GM18907 (cell line): ENCODE measurements around the gene GABRG3.

Source experiments
- ATAC-seq: cut with Tn5 transposase; IDR thresholded peaks from one replicate; pipeline ENCODE4 v1.9.1; 2021; ENCODE audit warnings: mild to moderate bottlenecking, moderate library complexity; ENCODE audit not compliant: unreplicated experiment

The GABRG3 gene

DNA sequence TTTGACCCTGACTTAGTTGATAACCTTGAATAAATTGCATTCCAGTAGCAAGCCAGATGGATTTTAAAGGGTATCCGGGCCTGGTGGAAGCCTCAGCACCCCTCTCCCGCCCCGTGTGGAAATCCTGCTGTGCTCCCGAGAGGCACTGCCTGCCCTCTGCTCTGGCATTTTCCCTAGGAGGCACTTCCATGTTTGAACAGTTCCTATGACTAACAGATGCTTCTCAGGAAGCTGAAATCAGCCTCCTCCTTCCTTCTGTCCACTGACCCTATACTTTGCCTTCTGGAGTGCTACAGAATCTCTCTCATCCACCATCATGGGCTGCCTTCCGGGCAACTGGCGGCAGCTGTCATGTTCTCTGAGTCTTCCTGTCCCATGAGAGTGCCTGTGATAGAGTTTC is 90.8 kb downstream of the GABRG3 start:
- no peak for ATAC-seq

DNA sequence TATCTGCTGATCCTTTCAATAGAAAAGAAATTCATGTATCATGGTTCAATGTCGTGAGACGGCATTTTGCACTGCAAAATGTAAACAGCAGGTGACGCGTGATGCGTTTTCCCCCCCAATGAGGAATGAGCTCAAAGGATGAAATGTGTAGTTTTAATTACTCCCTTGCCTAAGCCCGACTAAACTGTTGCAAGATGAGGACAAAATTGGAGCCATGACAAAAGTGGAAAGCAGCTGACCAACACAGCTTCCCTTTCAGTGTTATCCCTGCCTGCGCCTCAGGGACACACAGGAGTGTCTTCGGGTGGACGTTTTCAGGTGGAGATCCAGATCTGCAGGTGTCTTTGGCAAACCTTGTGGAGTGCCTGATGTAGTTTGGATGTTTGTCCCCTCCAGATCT is 92.0 kb downstream of the GABRG3 start:
- no peak for ATAC-seq

DNA sequence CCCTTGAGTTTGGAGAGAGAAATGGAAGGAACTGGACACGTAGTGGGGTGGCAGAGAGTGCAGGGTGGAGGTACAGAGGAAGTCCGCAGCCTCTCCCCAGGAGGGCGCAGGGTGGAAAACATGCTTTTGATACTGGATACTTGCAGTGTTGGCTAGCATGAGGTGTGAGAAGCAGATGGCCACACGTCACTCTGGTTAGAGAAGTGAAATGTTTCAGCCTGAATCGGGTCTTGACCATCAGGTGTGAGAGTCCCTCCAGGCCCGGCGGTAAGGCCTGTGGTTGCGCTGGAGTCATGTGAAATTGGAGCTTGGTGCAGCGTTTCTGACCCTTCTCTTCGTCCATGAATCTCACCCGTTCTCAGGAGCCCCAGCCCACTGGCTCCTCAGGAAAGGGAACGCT is 93.1 kb downstream of the GABRG3 start:
- no peak for ATAC-seq

DNA sequence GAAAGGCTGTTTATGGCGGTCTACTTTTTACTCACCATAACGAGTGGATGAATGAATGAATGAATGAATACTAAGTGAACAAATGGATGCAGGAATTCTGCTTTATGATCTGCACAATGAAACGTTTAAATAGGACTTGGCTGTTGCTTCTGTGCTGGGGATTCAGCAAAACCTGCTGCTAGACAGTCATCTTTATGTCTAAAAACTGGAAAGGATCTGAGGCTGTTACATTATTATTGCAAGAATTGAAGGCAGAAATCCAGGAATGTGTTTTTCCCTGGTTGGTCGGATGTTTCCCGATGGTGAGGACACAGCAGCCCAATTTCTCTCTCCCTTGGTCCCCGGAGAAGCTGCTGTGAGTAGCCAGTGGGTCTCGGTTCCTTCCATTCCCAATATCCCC is 94.2 kb downstream of the GABRG3 start:
- ATAC-seq = no peak

DNA sequence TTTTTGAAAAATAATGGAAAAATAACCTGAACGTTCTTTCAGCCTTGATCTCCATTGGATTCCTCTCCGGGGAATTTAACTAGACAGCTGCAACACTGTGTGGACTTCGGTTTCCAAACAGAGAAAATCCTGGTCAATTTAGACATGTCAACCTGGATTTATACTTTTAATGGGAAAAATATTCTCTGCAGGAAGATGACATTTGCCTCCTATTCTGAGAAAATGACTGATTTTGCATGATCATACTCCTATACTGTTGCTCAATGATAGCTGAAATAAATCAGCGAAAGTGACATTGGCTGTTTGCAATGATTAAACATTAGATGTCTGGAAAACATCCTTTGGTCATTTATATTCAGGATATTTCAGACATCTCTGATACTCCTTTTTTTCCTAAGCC is 94.8 kb downstream of the GABRG3 start:
- ATAC-seq = no peak

DNA sequence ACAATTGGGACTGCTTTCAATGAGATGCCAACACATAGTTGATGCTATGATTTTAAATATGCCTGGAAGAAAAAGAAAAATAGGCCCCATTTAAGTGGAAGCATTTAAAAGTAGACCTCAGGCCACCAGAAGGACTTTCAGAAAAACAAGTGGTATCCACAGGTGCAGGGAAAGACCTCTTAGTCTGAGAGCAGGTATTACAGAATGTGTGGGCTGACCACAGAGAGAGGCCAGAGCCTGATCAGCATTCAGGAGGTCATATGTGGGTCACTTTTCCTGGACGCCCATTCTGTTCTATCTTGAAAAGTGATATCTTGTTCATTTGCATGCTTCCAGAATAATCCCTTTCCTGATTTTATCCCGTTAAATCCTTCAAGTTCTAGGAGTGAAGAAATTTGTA is 95.5 kb downstream of the GABRG3 start:
- ATAC-seq = no peak

DNA sequence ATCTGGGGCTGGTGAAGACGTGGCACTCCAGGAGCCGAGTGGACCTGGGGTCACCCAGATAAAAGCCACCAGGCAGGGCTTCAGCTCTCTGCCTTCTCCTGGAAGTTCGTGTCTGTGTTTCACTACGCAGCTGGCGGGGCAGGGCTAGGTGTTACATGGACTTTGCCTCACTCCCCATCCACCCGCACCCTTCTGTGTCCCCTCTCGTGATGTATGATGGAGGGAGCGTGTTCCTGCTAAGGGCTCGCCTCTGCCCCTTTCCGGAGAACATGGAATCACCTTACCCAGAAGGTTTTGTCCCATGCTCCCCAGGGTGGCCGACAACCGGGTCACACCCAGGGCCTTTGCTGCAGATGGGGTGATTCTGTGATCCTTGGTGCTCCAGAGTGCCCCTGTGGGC is 96.2 kb downstream of the GABRG3 start:
- no peak for ATAC-seq

DNA sequence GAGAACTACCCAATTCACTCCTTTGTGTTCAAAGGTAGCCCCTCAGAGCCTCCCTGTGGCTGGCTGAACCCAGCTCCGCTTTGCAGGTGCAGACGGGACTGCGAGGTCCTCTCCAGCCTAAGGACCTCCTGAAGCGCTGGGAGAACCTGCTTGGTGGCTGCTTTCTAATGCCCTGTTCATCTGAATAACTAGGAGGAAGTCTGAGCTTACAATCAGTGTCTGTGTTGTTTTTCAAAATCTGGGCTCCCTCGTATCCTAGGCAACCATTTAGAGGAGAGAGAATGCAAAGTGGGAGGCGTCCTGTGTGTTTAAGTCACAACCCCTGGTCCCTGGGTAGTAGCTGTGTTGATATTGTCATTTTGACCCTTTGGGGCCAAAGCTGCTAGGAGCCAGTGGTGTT is 99.9 kb downstream of the GABRG3 start:
- ATAC-seq = no peak

DNA sequence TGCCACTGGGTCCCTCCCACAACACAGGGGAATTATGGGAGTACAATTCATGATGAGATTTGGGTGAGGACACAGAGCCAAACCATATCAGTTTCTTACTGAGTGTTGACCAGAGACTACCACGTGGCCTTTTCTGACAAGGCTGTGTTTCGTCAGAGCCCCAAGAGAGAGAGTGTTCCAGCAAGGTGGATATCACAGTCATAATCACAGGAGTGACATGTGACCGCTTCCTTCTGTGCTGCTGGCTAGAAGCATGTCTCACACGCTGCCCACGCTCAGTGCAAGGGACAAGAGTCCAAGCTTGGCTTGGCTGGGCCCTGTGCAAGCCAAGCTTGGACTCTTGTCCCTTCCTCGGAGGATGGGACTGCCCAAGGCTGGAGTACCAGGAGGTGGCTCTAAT is 103.2 kb downstream of the GABRG3 start:
- ATAC-seq = no peak

DNA sequence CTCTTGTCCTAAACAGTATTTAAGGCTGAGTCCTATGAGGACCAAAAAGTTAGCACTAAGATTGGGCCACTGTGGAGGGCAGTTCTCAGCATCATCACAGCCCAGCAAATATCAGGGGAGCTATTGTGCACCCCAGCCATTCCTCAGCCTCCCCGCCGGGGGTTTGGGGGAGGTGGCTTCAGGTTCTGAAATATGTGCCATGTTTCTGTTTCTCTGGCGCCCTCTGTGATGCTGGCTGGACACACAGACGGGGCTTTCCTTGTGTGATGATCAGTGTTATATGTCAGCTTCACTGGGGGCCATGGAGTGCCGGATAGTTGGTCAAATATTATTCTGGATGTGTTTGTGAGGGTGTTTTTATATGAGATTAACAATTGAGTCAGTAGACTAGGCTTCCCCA is 106.8 kb downstream of the GABRG3 start:
- ATAC-seq = no peak

DNA sequence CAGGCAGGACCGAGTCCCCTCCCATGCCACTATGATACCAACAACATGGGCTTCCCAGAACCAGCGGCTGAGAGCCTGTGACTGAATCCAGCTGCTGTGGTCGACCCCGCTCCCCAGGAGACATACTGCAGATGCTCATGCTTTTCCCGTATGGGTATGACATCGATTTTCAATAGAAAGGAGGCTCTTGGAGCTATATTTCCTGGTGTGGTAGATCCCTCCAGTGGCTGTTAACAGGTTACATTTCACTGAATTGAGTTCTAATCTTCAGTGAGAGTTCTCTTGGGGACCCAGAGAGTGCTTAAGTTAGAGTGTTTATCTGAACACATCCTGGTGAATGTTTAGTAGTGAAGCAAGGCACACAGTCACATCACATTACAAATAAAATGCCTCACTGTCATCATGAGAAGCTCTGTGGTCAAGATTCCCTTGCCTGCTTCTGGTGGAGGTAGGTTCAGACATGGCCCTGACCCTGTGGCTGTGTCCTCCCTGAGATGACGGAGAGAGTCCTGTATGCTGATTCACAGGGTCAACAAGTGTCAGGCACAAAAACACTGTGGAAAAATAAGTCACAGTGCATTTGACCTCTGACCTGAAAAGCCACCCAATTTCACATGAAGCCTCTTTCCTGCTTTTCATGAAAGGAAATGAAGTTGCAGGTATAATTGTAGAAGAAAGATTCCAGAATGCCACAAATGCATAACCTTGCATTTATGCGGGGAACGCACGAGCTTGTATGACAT is 110.9 kb downstream of the GABRG3 start:
- ATAC-seq = no peak

DNA sequence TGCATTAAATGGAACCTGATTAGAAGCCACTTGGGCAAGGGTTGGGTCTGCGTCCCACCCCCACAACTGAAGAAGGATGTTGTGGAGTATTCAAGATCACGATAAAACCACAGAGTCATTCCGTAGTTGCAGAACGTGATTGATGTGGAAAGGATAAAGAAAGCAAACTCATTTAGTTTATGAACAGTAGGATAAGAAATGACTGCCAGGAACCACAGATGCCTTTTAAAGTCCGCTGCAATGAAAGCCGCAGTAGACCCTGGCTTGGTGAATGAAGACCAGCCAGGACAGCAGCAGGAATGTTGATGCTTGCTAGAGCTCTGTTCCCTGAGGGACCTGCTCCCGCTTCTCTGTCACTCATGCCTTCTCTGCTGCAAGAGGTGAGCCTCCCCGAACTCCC is 111.5 kb downstream of the GABRG3 start:
- no peak for ATAC-seq

DNA sequence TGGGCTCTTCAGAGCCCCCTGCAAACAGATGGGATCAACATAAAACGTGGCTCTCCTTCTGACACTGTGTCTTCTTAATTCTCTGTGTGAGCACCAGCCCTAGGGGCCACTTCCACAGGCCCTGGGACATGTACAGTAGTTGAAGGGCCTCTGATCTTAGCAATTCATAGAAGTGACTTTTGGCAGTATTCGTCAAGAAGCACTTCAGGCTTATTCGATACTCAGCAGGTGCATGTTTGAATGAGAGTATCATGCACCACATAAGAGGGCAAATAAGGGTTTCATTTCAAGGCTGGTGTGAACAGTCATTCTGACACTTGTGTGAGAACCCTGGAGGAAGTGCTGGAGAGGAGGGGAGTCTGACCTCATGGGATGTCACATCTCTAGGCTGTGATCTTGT is 113.9 kb downstream of the GABRG3 start:
- ATAC-seq = no peak

DNA sequence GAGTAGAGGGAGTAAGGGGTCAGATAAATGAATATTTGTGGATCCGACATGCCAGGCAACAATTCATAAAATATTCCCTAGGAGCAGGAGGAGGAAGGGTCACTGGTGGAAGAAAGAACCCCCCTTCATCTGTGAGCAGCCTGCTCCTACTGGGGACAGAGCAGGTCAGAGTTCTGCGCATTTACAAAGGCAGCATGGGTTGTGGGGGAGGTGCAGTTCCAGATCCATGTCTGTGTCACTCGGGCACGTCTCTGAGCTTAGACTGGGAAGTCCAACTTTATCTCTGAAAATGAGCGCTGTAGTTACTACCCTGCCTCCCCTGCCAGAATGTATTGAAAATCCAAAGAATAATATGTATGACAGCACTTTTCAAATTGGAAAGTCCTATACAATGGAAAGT is 115.2 kb downstream of the GABRG3 start:
- ATAC-seq = no peak

DNA sequence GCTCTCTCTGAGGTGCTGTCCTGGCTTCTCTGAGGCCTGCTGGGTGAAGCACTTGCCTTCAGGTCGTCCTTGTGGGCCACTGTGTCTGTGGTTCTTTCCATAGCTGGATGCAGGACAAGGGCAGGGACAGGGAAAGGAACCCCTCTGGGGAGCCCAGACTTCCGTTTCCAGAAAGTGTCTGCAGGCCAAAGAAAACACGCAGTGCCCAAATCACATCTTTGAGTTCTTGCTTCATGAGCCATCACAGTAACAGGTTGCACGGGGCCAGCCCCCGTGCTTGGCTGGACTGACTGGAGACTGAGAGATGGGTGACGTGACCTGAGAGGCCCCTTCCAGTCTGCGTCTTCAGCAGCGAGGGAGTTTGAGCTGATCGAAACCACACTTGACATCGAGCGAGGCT is 115.8 kb downstream of the GABRG3 start:
- ATAC-seq = no peak

DNA sequence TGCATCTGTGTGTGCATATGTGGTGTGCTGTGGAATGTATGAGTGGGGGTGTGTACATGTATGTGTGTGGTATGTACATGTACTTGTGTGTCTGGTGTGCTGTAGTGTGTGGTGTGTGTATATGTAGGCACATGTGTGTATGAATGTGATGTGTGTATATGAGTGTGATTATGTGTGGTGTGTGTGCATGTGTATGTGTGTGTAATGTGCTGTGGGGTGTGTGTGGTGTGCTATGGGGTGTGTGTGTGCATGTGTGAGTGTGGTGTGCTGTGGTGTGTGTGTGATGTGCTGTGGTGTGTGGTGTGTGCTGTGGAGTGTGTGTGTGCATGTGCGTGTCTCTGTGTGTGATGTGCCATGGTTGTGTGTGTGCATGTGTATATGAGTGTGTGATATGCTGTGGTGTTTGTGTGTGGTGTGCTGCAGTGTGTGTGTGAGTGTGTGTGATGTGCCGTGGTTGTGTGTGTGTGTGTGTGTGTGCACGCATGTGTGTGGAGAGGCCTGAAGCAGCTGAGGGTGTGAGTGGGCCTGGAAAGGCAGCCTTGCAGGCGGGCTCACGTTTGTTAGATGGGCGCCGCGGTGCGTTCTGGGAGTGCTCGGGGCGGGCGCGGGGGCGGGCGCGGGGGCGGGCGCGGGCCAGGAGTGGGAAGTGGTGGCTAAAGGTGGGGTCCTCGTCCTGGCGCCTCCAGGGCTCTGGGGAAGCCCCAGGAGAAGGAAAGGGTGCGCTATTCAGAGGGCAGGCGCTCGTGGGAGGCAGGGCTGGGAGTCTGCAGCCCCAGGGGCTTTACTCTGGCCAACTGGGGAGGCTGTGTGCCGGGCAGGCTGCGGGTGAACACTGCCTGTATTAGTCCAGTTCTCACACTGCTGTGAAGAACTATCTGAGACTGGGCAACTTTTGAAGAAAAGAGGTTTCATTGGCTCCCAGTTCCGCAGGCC is 116.9 kb downstream of the GABRG3 start:
- ATAC-seq = no peak

DNA sequence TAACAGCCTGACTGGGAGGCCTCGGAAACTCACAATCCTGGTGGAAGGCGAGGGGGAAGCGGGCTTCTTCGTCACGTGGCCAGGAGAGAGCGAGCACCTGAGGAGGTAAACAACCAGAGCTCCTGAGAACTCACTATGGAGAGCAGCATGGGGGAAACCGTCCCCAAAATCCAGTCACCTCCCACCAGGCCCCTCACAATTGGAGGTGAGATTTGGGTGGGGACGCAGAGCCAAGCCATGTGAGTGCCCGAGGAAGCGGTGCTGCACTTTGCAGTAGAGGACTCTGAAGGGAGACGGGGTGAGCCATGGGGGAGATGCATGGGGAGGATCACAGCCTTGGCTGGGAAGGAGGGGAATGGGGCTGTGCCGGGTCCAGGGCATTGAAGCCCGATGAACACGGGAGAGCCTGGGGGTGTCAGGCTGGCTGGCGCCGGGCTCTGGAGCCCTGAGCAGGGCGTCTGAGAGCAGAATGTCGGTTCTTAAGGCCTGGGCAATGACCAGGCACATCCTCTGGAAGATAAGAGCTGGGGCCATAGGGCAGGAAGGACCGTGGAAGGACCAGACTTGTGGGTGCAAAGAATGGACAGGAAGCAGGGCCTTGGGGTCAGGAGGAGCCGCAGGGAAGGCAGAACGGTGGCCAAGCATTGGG is 117.7 kb downstream of the GABRG3 start:
- no peak for ATAC-seq

DNA sequence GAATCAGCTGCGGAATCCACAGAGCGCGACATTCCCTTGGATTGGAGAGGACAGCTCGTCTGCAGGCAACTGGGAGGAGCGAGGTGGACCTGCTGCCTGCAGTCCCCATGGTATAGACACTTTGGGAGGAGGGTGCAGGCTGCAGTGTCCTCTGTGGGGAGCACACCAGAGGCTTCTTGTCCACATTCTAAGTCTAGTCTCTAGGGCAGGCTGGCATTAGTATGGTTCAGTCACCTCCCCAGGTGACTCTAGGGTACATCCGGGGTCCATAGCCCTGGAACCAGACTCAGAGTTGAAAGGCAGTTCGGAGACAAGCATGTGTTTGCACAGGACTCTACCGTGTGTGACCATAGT is 118.2 kb downstream of the GABRG3 start:
- no peak for ATAC-seq

DNA sequence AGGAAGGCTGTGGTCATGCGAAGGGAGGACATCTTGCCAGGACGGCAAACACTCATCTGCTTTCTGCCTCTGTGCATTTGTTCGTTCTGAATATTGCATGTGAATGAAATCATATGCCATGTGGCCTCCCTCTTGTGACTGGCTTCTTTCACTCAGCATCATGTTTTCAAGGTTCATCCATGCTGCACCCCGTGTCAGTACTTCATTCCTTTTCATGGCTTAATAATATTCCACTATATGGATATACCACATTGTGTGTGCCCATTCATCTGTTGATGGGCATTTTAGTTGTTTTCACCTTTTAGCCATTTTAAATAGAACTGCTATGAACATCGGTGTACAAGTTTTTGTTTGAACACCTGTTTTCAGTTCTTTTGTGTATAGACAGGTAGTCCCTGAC is 118.7 kb downstream of the GABRG3 start:
- ATAC-seq = no peak

DNA sequence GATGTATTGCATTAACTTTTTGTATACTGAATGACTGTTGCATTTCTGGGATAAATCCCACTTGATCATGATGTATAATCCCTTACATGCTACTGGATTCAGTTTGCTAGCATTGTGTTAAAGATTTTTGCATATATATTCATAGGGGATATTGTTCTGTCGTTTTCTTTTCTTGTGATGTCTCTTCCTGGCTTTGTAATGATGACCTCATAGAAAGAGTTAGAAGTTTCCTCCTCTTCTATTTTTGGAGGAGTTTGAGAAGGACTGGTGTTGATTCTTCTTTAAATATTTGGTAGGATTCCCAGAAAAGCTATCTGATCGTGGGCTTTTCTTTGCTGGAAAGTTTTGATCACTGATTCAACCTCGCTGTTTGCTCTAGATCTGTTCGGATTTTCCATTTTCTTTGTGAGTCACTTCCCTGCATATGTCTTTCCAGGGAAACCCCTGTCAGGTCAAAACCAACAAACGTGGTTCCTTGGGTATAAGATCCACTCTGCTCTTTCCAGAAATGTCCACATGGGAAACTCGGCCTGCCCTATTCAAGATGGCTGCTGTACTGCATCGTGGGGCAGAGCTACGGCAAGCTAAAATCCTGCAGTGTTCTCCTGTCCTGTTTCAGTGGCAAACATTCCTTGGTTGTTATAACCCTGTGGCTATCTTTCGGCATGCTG is 120.4 kb downstream of the GABRG3 start:
- no peak for ATAC-seq

DNA sequence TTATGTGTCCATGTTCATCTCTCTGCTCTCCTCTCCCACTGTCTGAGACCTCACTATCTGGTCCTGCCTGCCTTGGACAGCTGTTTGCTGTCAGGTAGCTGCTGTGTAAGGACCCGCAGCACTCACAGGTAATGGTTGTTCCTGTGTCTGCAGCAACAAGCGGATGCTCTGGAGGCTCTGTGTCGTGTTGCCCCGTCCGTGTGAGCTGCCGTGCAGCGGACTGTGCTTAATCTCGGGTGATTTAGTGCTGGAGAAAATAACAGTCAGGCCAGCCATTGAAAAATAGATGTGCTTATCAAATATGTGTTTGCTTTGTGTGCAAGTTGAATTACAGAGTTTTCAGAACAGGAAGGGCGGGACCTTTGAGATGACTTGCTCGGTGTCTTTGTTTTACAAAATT is 121.4 kb downstream of the GABRG3 start:
- no peak for ATAC-seq
